K562 (cell line): ENCODE measurements around the gene MSL3. TPM values are rescaled to one million over a fixed set of nuclear protein-coding genes. Genes with fewer than 3 reads are reported as not detected.

Experiments used
- ATAC-seq: fragments of 200-7000 bp; cut with Tn5 transposase; 3 replicates; pipeline ENCODE4 v1.9.1; 2020; ENCODE audit warnings: moderate library complexity
- BruUV-seq: library from RNA; stranded (reverse); fragments of 400-500 nt; replicated peaks from 2 replicates; lab custom pipeline; 2021; lab: Mats Ljungman, UMichigan
- CTCF ChIA-PET: fragments of 300-600 bp; formaldehyde crosslinking; extraction: SDS; loops from one replicate; lab custom pipeline; 2021; ENCODE audit warnings: low intra/inter-chr PET ratio; lab: Yijun Ruan, JAX
- POLR2A ChIA-PET: fragments of 300-600, 350-650 bp; sonication (Branson Sonifier 250); formaldehyde crosslinking; extraction: SDS; loops from one replicate; lab custom pipeline; 2021; ENCODE audit warnings: antibody characterized with exemption, inconsistent platforms; lab: Yijun Ruan, JAX
- DNase-seq, 4 experiments: peaks; one replicate each; pipeline versions ENCODE4 v3.0.0 to v3.0.0-alpha.2; 2011 to 2018; ENCODE audit warnings: low spot score in 3 of 4, mixed read lengths in 3 of 4; ENCODE audit errors: extremely low read depth in 1 of 4
- FAIRE-seq: peaks from 2 replicates; lab custom pipeline; 2011; peaks lifted over from hg19 to GRCh38; lab: Jason Lieb, UNC
- H2AFZ ChIP-seq: 2 replicates; pipeline ENCODE4 v1.6.0; 2011; ENCODE audit warnings: low read depth, low read length, control low read depth, inconsistent platforms
- H3K27ac ChIP-seq: fragments of 200-600 bp; 3 replicates; pipeline ENCODE4 v1.8.0; 2011; ENCODE audit warnings: low read depth, mild to moderate bottlenecking, control low read depth, inconsistent platforms, low read length, moderate library complexity, mixed read lengths; ENCODE audit errors: extremely low read depth
- H3K27me3 ChIP-seq, 2 experiments: fragments of 300-600 bp in 1 of 2; 2 replicates in 1 of 2; 3 replicates in 1 of 2; pipeline versions ENCODE4 v1.6.0 to v1.8.0; 2011; ENCODE audit warnings: inconsistent platforms in 2 of 2, low read length in 2 of 2, mild to moderate bottlenecking in 1 of 2, mixed read lengths in 1 of 2, moderate library complexity in 1 of 2; ENCODE audit not compliant: control insufficient read depth in 2 of 2, insufficient read depth in 2 of 2
- H3K36me3 ChIP-seq: fragments of 300-600 bp; 3 replicates; pipeline ENCODE4 v1.8.0; 2011; ENCODE audit warnings: mild to moderate bottlenecking, low read length, inconsistent platforms; ENCODE audit not compliant: control insufficient read depth, insufficient read depth
- H3K4me1 ChIP-seq, 2 experiments: fragments of 200-600 bp in 1 of 2; replicated peaks in 1 of 2; 2 replicates in 1 of 2; 3 replicates in 1 of 2; pipeline versions ENCODE4 v1.5.1 to v1.8.0; 2011; ENCODE audit warnings: inconsistent platforms in 2 of 2, low read length in 2 of 2, mild to moderate bottlenecking in 1 of 2, mixed read lengths in 1 of 2, moderate library complexity in 1 of 2; ENCODE audit not compliant: control insufficient read depth in 2 of 2, insufficient read depth in 2 of 2
- H3K4me2 ChIP-seq: 2 replicates; pipeline ENCODE4 v1.6.1; 2011; ENCODE audit warnings: low read length, control low read depth, inconsistent platforms, mixed read lengths; ENCODE audit not compliant: insufficient read depth
- H3K4me3 ChIP-seq: fragments of 200-600 bp; sonication (generic), shearing (Covaris generic); 2 replicates; pipeline ENCODE4 v1.5.1; 2016; ENCODE audit warnings: control low read depth, inconsistent platforms
- H3K79me2 ChIP-seq: fragments of 200-600 bp; 3 replicates; pipeline ENCODE4 v1.8.0; 2011; ENCODE audit warnings: low read length, inconsistent platforms; ENCODE audit not compliant: control insufficient read depth, insufficient read depth
- H3K9ac ChIP-seq, 2 experiments: 2 replicates each; pipeline versions ENCODE4 v1.6.0 to v1.6.1; 2011; ENCODE audit warnings: low read depth in 2 of 2, low read length in 2 of 2, control low read depth in 1 of 2, inconsistent platforms in 1 of 2, mild to moderate bottlenecking in 1 of 2, mixed read lengths in 1 of 2; ENCODE audit not compliant: insufficient read depth in 1 of 2
- H3K9me1 ChIP-seq: one replicate; pipeline ENCODE4 v1.6.0; 2011; ENCODE audit warnings: inconsistent platforms, mild to moderate bottlenecking, low read length, moderate library complexity; ENCODE audit not compliant: control insufficient read depth, insufficient read depth
- H3K9me3 ChIP-seq: replicated peaks from 2 replicates; pipeline ENCODE4 v1.5.1; 2011; ENCODE audit warnings: low read depth, low read length, inconsistent platforms; ENCODE audit not compliant: control insufficient read depth, insufficient read depth
- H4K20me1 ChIP-seq: replicated peaks from 2 replicates; pipeline ENCODE4 v1.6.1; 2011; ENCODE audit warnings: low read length, inconsistent platforms, mixed read lengths; ENCODE audit not compliant: control insufficient read depth, insufficient read depth
- BRF1 ChIP-seq: IDR thresholded peaks from 3 replicates; pipeline ENCODE4 v1.6.1; 2011; ENCODE audit warnings: borderline replicate concordance, mild to moderate bottlenecking; ENCODE audit not compliant: insufficient read length; ENCODE audit errors: extremely low read depth
- WGBS: fragments of 100-300 bp; shearing (Covaris generic); methylation state at CpG from one replicate; pipeline ENCODE4 v1.1.6; 2016; ENCODE audit warnings: low coverage, mixed read lengths; ENCODE audit not compliant: insufficient coverage; ENCODE audit errors: missing lambda C conversion rate; 5-methylcytosine and 5-hydroxymethylcytosine counted together
- in situ Hi-C: fragments of 300-500 bp; cut with MboI; formaldehyde crosslinking; loops from 4 replicates; pipeline ENCODE4 v1.15.0; 2018; ENCODE audit warnings: inconsistent platforms, mixed read lengths
- intact Hi-C: fragments of 100-400 bp; cut with micrococcal nuclease; formaldehyde crosslinking; loops from 2 replicates; pipeline ENCODE4 v1.14.2; 2022
- polyA plus RNA-seq, 8 experiments: library from polyadenylated mRNA; depleted of rRNA in 4 of 8; stranded (reverse) in 5 of 8; unstranded in 3 of 8; fragments of >200 nt; fragmentation: Nextera tagmentation in 2 of 8; fragmentation: Illumina TruSeq in 1 of 8; extraction: Ambion mirVana in 2 of 8; extraction: Trizol in 1 of 8; gene quantifications; 2 replicates each; pipeline versions ENCODE4 v1.2.1 to v1.2.3, GENCODE V29; 2011 to 2014; ENCODE audit warnings: inconsistent platforms in 1 of 8, missing spikeins in 1 of 8
- total RNA-seq, 7 experiments: library from RNA; depleted of rRNA in 6 of 7; stranded (reverse); fragments of >200 nt in 6 of 7; fragmentation: Illumina TruSeq in 2 of 7; extraction: Trizol in 2 of 7; gene quantifications; 2 replicates each; pipeline versions ENCODE4 v1.2.1 to v1.2.3, GENCODE V29; 2011 to 2021; ENCODE audit warnings: low replicate concordance in 1 of 7
- TF ChIP-seq, protein P1 (sequence below): fragments of 450-650 bp; formaldehyde crosslinking; IDR thresholded peaks from 2 replicates; pipeline ENCODE4 v1.4.0; 2020; ENCODE audit warnings: mild to moderate bottlenecking, mixed read lengths
- TF ChIP-seq, protein P2 (sequence below): sonication (generic); formaldehyde crosslinking; IDR thresholded peaks from 2 replicates; pipeline ENCODE4 v1.5.0; 2020; ENCODE audit warnings: missing genetic modification reagents
- TF ChIP-seq, protein P3 (sequence below): sonication (generic); formaldehyde crosslinking; IDR thresholded peaks from 2 replicates; pipeline ENCODE4 v1.9.0; 2022; ENCODE audit warnings: mild to moderate bottlenecking, missing genetic modification reagents

The MSL3 gene
- total and polyA plus RNA-seq, 9 of the 15 experiments (the other 6 are each of a cell fraction or from before 2014, with no cell fraction given) = 21.3 to 39.9 (median 27.1) TPM

DNA sequence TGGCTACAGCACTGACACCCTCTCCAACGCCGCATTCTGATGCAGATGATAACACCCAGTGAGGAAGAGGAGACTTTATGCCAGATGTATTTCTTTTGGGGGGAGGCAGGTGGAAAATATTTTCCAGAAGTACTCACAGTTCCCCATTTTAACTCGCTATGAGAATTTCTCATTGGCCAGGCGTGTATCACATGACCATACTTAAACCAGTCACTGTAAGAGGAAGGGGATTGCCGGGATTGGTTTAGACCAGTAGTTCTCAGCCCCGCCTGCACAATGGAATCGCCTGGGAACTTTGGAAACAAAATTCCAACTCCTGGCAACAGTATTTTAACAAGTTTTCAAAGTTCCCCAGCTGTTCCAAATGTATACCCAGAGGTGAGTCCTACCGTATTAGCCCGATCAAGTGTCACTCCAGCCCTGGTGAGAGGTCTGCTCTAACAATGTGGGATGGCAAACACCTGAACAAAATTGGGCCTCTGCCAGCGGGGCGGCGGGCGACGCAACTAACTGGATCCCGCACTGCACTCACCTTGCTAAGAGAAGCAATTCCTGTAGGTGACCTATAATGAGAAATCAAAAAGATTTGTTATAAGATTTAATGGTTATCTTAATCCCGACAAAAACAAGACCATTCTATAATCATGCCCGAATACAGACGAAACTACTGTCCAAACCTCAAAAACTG is 2.9 kb upstream of the MSL3 start:
- POLR2A ChIA-PET = no interaction called here
- H4K20me1 ChIP-seq = no peaks in the 10 kb centered on the region

More for the DNA sequence above, 2.9 kb upstream of the MSL3 start:
- Histone ChIP-seq H3K4me1 (peaks cover 2 to 6% of the 10 kb centered on the region in 2 experiments; a peak in 4 of 5 replicates), H3K9me3 (no peaks in the 10 kb centered on the region), H3K79me2 (peaks cover 16% of the 10 kb centered on the region), H3K4me2 (no peak overlapping the region), H3K9ac (no peak overlapping the region), H3K27ac (no peak overlapping the region), H3K9me1 (no peaks in the 10 kb centered on the region), H3K36me3 (no peaks in the 10 kb centered on the region), H3K27me3 (no peaks in the 10 kb centered on the region; a peak in 1 of 5 replicates), H3K4me3 (no peak overlapping the region), H2AFZ (no peak overlapping the region)
- ATAC-seq (no peak), FAIRE-seq (no peak), DNase-seq (no peak)
- BruUV-seq = no TSS peak
- in situ Hi-C loops (loop anchor here (25.0 kb wide), 2 partner anchors 368 to 1568 kb away; no protein-coding TSS in a partner anchor), intact Hi-C loops (loop anchor here (5.0 kb wide), 1 partner anchor 223 kb away; no protein-coding TSS in a partner anchor)
- 67% methylated on average over 15 of the region's 18 CpGs for WGBS
- TF ChIP-seq, protein P1, sequence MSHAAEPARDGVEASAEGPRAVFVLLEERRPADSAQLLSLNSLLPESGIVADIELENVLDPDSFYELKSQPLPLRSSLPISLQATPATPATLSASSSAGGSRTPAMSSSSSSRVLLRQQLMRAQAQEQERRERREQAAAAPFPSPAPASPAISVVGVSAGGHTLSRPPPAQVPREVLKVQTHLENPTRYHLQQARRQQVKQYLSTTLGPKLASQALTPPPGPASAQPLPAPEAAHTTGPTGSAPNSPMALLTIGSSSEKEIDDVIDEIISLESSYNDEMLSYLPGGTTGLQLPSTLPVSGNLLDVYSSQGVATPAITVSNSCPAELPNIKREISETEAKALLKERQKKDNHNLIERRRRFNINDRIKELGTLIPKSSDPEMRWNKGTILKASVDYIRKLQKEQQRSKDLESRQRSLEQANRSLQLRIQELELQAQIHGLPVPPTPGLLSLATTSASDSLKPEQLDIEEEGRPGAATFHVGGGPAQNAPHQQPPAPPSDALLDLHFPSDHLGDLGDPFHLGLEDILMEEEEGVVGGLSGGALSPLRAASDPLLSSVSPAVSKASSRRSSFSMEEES (CRISPR knock-in tag) = peak; percentile 21; the same call in 1 of the 2 replicates
- TF ChIP-seq, protein P2, sequence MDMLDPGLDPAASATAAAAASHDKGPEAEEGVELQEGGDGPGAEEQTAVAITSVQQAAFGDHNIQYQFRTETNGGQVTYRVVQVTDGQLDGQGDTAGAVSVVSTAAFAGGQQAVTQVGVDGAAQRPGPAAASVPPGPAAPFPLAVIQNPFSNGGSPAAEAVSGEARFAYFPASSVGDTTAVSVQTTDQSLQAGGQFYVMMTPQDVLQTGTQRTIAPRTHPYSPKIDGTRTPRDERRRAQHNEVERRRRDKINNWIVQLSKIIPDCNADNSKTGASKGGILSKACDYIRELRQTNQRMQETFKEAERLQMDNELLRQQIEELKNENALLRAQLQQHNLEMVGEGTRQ (CRISPR knock-in tag) = peak; percentile 36; the same call in 1 of the 2 replicates
- TF ChIP-seq, protein P3, sequence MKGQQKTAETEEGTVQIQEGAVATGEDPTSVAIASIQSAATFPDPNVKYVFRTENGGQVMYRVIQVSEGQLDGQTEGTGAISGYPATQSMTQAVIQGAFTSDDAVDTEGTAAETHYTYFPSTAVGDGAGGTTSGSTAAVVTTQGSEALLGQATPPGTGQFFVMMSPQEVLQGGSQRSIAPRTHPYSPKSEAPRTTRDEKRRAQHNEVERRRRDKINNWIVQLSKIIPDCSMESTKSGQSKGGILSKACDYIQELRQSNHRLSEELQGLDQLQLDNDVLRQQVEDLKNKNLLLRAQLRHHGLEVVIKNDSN (CRISPR knock-in tag) = 0 out of 2 replicates have a peak, but pooled peaks have one; percentile 16
- no peak for TF ChIP-seq BRF1
- CTCF ChIA-PET = interaction anchor here (0.7 kb wide), 1 partner anchor 222 kb away, joined by 6 read pairs; no protein-coding TSS in a partner anchor
